ENCODE measurements around the gene GRIN1. TPM values are rescaled to one million over a fixed set of nuclear protein-coding genes. Genes with fewer than 3 reads are reported as not detected.
"Not testable (repeated sequence)": the region's sequence is repeated elsewhere in the genome, so short reads cannot be mapped to it uniquely, and the experiment has no call there.

The GRIN1 gene
- total RNA-seq, 1 donor from 2014 or later: 0.53 TPM

DNA sequence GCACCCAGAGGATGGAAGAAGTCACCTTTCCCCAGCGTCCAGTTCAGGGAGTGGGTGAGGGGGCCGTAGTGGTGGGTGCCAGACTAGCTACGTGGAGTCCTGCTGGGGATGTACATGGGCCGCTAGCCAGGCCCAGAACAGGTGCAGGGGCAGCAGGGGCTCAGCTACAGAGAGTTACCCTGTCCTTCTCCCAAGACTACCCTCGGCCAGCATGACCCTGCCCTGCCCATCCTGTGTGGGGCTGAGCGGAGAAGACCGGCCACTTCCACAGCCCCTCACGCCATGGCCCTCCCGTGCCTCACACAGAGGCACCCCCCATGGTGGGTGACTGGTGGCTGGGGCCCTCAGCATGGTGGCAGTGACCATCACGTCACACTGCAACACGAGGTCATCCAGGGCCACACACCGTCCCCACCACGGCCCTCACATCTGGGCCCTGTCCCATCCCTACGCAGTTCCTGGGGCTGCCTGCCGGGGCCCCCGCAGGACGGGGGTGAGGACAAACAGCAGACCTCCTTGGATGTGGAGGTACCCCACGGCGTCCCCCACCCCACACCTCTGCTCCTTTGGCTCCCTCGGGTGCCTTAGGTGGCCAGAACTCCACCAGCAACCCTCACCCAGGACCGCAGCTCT, 23.4 kb upstream of the GRIN1 start:
- Histone ChIP-seq H3K4me3 (ENCODE audit: low read depth, low read length) (no peak overlapping the region), H3K36me3 (ENCODE audit: control insufficient read depth, insufficient read depth, low read length) (peaks cover 7% of the 10 kb centered on the region), H3K27me3 (ENCODE audit: control insufficient read depth, insufficient read depth, low read length) (peaks cover 2% of the 10 kb centered on the region)
- FAIRE-seq (no peak), DNase-seq (ENCODE audit: low read depth) (no peak)
- TF ChIP-seq, protein P1, sequence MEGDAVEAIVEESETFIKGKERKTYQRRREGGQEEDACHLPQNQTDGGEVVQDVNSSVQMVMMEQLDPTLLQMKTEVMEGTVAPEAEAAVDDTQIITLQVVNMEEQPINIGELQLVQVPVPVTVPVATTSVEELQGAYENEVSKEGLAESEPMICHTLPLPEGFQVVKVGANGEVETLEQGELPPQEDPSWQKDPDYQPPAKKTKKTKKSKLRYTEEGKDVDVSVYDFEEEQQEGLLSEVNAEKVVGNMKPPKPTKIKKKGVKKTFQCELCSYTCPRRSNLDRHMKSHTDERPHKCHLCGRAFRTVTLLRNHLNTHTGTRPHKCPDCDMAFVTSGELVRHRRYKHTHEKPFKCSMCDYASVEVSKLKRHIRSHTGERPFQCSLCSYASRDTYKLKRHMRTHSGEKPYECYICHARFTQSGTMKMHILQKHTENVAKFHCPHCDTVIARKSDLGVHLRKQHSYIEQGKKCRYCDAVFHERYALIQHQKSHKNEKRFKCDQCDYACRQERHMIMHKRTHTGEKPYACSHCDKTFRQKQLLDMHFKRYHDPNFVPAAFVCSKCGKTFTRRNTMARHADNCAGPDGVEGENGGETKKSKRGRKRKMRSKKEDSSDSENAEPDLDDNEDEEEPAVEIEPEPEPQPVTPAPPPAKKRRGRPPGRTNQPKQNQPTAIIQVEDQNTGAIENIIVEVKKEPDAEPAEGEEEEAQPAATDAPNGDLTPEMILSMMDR (IDR thresholded peaks at IDR 0.05; ENCODE audit: insufficient read depth, low read length, severe bottlenecking): no peak

DNA sequence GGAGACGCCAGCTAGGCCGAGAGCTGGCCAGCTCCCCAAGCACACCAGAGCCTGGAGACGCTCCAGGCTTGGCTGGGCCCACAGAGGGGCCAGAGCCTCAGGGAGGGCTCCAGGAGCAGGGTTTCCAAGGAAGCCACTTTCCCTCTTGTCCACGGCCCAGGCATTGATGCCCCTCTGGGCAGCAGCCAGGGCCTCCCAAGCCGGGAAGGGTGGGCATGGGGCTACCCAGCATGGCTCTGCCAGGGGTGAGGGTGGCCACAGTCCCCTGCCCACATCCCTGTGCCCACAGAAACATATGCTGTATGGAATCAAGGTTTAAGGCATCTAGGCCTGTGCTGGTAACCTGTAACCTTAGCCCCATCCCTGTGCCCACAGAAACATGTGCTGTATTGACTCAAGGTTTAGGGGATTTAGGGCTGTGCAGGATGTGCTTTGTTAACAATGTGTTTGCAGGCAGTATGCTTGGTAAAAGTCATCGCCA, 22.9 kb upstream of the GRIN1 start:
- TF ChIP-seq, protein P1 (IDR thresholded peaks at IDR 0.05; ENCODE audit: insufficient read depth, low read length, severe bottlenecking): no peak
- DNase-seq (ENCODE audit: low read depth) (no peak), FAIRE-seq (no peak)
- Histone ChIP-seq H3K36me3 (ENCODE audit: control insufficient read depth, insufficient read depth, low read length) (peaks cover 3% of the 10 kb centered on the region), H3K27me3 (ENCODE audit: control insufficient read depth, insufficient read depth, low read length) (peaks cover 2% of the 10 kb centered on the region), H3K4me3 (ENCODE audit: low read depth, low read length) (no peak overlapping the region)

DNA sequence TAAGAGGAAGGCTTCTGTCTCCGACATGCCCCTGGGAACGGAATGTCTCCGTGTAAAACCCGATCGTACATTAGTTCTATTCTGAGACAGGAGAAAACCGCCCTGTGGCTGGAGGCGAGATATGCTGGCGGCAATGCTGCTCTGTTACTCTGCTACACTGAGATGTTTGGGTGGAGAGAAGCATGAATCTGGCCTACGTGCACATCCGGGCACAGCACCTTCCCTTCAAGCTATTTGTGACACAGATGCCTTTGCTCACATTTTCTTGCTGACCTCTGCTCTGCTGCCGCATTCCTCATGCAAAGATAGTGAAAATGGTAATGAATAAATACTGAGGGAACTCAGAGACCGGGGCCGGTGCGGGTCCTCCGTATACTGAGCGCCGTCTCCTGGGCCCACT, 22.2 kb upstream of the GRIN1 start:
- FAIRE-seq: no peak

DNA sequence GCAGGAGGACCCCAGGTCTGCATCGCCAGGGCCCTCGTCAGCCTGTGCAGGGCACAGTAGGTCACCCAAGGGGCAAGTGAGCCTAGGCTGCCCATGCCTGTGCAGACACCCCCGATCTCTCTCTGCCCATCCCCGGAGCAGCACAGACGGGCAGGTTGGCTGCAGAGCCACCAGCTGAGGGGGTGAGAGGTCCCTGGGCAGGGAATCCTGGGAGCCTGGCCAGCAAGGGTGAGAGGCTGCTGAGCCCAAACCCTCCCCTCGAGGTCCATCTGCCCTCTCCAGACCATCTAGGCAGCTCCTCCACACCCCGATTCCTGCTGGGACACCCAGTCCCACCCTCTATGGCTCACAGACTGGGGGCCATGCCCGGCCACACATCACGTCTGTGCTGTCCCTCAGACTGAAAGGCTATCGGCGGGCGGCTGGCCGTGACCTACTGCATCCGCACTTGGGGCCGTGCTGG, 21.7 kb upstream of the GRIN1 start:
- no peak for FAIRE-seq
- TF ChIP-seq, protein P1 (IDR thresholded peaks at IDR 0.05; ENCODE audit: insufficient read depth, low read length, severe bottlenecking): no peak
- H3K4me3 ChIP-seq (ENCODE audit: low read depth, low read length): no peak overlapping the region

More for the DNA sequence above, 22.2 kb upstream of the GRIN1 start:
- Histone ChIP-seq H3K36me3 (ENCODE audit: control insufficient read depth, insufficient read depth, low read length) (peaks cover 3% of the 10 kb centered on the region), H3K4me3 (ENCODE audit: low read depth, low read length) (no peak overlapping the region), H3K27me3 (ENCODE audit: control insufficient read depth, insufficient read depth, low read length) (peaks cover 2% of the 10 kb centered on the region)
- DNase-seq (ENCODE audit: low read depth): no peak
- TF ChIP-seq, protein P1 (IDR thresholded peaks at IDR 0.05; ENCODE audit: insufficient read depth, low read length, severe bottlenecking): no peak

DNA sequence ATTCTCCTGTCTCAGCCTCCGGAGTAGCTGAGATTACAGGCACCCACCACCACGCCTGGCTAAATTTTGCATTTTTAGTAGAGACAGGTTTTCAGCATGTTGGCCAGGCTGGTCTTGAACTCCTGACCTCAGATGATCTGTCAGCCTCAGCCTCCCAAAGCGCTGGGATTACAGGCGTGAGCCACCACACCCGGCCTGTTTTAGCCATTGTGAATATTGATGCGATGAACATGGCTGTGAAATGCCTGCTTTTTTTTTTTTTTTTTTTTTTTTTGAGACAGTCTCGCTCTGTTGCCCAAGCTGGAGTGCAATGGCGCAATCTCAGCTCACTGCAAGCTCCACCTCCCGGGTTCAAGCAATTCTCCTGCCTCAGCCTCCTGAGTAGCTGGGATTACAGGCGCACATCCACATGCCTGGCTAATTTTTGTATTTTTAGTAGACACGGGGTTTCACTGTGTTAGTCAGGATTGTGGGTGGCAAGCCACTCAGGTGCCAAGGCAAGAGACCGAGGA, 20.8 kb upstream of the GRIN1 start:
- H3K4me3 ChIP-seq (ENCODE audit: low read depth, low read length); DNase-seq (ENCODE audit: low read depth); H3K36me3 ChIP-seq (ENCODE audit: control insufficient read depth, insufficient read depth, low read length); FAIRE-seq; H3K27me3 ChIP-seq (ENCODE audit: control insufficient read depth, insufficient read depth, low read length): not testable (repeated sequence)

More for the DNA sequence above, 21.7 kb upstream of the GRIN1 start:
- Histone ChIP-seq H3K27me3 (ENCODE audit: control insufficient read depth, insufficient read depth, low read length) (peaks cover 2% of the 10 kb centered on the region), H3K36me3 (ENCODE audit: control insufficient read depth, insufficient read depth, low read length) (peaks cover 3% of the 10 kb centered on the region)
- DNase-seq (ENCODE audit: low read depth): no peak

DNA sequence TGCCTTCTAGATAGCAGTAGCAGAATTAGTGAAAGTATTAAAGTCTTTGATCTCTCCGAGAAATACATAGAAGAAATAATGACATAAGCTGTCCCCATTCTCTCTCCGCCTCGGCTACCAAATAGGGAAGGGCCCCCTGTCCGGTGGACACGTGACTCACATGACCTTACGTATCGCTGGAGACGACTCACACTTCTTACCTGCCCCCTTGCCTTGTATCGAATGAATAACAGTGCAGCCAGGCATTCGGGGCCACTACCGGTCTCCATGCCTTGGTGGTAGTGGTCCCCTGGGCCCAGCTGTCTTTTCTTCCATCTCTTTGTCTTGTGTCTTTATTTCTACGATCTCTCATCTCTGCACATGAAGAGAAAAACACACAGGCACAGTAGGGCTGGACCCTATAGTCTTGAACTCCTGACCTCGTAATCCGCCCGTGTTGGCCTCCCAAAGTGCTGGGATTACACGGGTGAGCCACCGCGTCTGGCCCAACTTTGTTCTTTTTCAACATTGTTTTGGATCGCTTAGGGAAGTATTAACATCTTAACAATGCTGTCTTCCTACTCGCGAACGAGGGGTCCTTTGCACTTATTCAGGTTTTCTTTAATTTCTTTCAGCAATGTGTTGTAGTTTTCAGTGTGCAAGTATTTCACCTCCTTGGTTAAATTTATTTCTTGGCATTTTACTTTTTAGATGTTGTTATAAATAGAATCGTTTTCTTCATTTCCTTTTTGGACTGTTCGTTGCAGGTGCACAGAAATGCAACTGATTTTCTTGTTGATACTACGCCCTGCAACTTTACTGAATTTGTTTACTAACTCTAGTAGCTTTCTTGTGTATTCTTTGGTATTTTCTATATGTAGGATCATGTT, 16.8 kb upstream of the GRIN1 start:
- H3K36me3 ChIP-seq (ENCODE audit: control insufficient read depth, insufficient read depth, low read length); H3K27me3 ChIP-seq (ENCODE audit: control insufficient read depth, insufficient read depth, low read length); DNase-seq (ENCODE audit: low read depth); FAIRE-seq; H3K4me3 ChIP-seq (ENCODE audit: low read depth, low read length): not testable (repeated sequence)

DNA sequence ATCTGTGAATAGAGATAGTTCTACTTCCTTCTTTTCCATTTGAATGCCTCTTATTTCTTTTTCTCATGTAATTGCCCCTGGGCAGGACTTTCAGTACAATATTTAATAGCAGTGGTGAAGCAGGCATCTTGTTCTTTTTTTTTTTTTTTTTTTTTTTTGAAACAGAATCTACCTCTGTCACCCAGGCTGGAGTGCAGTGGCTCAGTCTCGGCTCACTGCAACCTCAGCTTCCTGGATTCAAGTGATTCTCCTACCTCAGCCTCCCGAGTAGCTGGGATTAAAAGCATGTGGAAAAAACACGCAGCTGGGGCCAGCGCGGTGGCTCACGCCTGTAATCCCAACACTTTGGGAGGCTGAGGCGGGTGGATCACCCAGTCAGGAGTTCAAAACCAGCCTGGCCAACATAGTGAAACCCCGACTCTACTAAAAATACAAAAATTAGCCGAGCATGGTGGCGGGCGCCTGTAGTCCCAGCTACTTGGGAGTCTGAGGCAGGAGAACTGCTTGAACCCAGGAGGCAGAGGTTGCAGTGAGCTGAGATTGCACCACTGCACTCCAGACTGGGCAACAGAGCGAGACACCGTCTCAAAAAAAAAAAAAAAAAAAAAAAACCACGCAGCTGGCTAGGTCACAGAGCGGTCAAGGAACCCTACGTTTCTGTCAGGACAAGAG, 16.0 kb upstream of the GRIN1 start:
- not testable (repeated sequence) for H3K27me3 ChIP-seq (ENCODE audit: control insufficient read depth, insufficient read depth, low read length); H3K36me3 ChIP-seq (ENCODE audit: control insufficient read depth, insufficient read depth, low read length); DNase-seq (ENCODE audit: low read depth); H3K4me3 ChIP-seq (ENCODE audit: low read depth, low read length); FAIRE-seq
